Panc1 (cell line): Measurements from ENCODE around the gene NUBP2.

Experiments used
- CTCF ChIP-seq: fragments of 450-650 bp; IDR thresholded peaks from 2 replicates; pipeline ENCODE4 v1.5.1; 2017; ENCODE audit warnings: mild to moderate bottlenecking
- POLR2AphosphoS5 ChIP-seq: IDR thresholded peaks from 2 replicates; pipeline ENCODE4 v1.6.1; 2012; ENCODE audit warnings: mild to moderate bottlenecking, low read depth, low read length, moderate library complexity

- TF ChIP-seq CTCF (no peak), POLR2AphosphoS5 (no peak)
Measured at GRCh38 chr16:1810536-1810935, 27.8 kb downstream of the NUBP2 start.
